Measurements from ENCODE around the gene NEK6.

- TF ChIP-seq CTCF (IDR thresholded peaks at IDR 0.05; ENCODE audit: poor library complexity) (no peak), EZH2 (IDR thresholded peaks at IDR 0.05; ENCODE audit: borderline replicate concordance) (no peak)
Measured at GRCh38 chr9:124272979-124273378, 15.2 kb downstream of the NEK6 start.

Data from hepatocyte (in vitro differentiated cells).